CD4-positive, alpha-beta T cell (primary cell): ENCODE results near the gene GRIA4. TPM values are rescaled to one million over a fixed set of nuclear protein-coding genes. Genes with fewer than 3 reads are reported as not detected.

Experiments
- ATAC-seq: fragments of 200-7000 bp; cut with Tn5 transposase; one replicate; pipeline ENCODE4 v1.10.0; 2022; ENCODE audit warnings: mild to moderate bottlenecking; ENCODE audit not compliant: poor library complexity
- CTCF ChIA-PET: fragments of 350-600 bp; sonication (Branson Sonifier 250); formaldehyde crosslinking; loops from one replicate; lab custom pipeline; 2021; ENCODE audit warnings: antibody characterized with exemption, inconsistent platforms; lab: Charles Lee
- POLR2A ChIA-PET: fragments of 350-600 bp; sonication (Branson Sonifier 250); formaldehyde crosslinking; loops from one replicate; lab custom pipeline; 2021; ENCODE audit warnings: antibody characterized with exemption, inconsistent platforms; lab: Charles Lee
- DNase-seq, 14 experiments: peaks; one replicate each; pipeline ENCODE4 v3.0.0-alpha.2; 2013 to 2020; ENCODE audit warnings: mixed read lengths in 2 of 14
- H3K27ac ChIP-seq, 2 donors: one replicate each; pipeline versions ENCODE4 v1.5.1 to v1.7.0; 2013; ENCODE audit warnings: low read length in 2 of 2, low read depth in 1 of 2, mild to moderate bottlenecking in 1 of 2
- H3K27me3 ChIP-seq, 2 experiments: 1 replicate in 1 of 2; 2 replicates in 1 of 2; pipeline versions ENCODE4 v1.6.1 to v1.7.0; 2013; ENCODE audit warnings: low read length in 2 of 2, control low read depth in 1 of 2, mild to moderate bottlenecking in 1 of 2, moderate library complexity in 1 of 2; ENCODE audit not compliant: insufficient read depth in 2 of 2, control insufficient read depth in 1 of 2
- H3K36me3 ChIP-seq: one replicate; pipeline ENCODE4 v1.6.1; 2013; ENCODE audit warnings: low read length, control low read depth; ENCODE audit not compliant: insufficient read depth
- H3K4me1 ChIP-seq: one replicate; pipeline ENCODE4 v1.6.1; 2013; ENCODE audit warnings: low read length, control low read depth; ENCODE audit not compliant: insufficient read depth
- H3K4me3 ChIP-seq: one replicate; pipeline ENCODE4 v1.5.1; 2013; ENCODE audit warnings: mild to moderate bottlenecking, low read length, moderate library complexity
- H3K9me3 ChIP-seq, 2 experiments: 1 replicate in 1 of 2; 2 replicates in 1 of 2; pipeline versions ENCODE4 v1.6.1 to v1.7.0; 2013; ENCODE audit warnings: low read length in 2 of 2, mild to moderate bottlenecking in 2 of 2, control low read depth in 1 of 2, moderate library complexity in 1 of 2; ENCODE audit not compliant: control insufficient read depth in 1 of 2, insufficient read depth in 1 of 2
- H3K27ac Mint-ChIP-seq: one replicate; pipeline ENCODE4 v1.8.0; 2020; ENCODE audit warnings: mixed read lengths
- H3K27me3 Mint-ChIP-seq: one replicate; pipeline ENCODE4 v1.8.0; 2021; ENCODE audit warnings: mixed read lengths
- H3K36me3 Mint-ChIP-seq: one replicate; pipeline ENCODE4 v1.8.0; 2021; ENCODE audit warnings: low read depth, mixed read lengths
- H3K4me1 Mint-ChIP-seq: one replicate; pipeline ENCODE4 v1.8.0; 2021; ENCODE audit warnings: low read depth, mixed read lengths
- H3K4me3 Mint-ChIP-seq: one replicate; pipeline ENCODE4 v1.8.0; 2020; ENCODE audit warnings: mild to moderate bottlenecking, mixed read lengths
- H3K9me3 Mint-ChIP-seq: one replicate; pipeline ENCODE4 v1.8.0; 2020; ENCODE audit warnings: mixed read lengths
- intact Hi-C, 2 experiments: fragments of 100-400 bp; cut with DNase I in 1 of 2; cut with micrococcal nuclease in 1 of 2; formaldehyde crosslinking; loops; one replicate each; pipeline versions ENCODE4 v1.15.1 to v1.9.0; 2023 to 2025; cut with DNase I, micrococcal nuclease
- total RNA-seq, 174 experiments: library from RNA in 2 of 174; stranded (reverse) in 2 of 174; gene quantifications; one replicate each; pipeline ENCODE4 v1.2.3 and lab custom pipeline; 2021 to 2026
- TF ChIP-seq, protein P1 (sequence below): fragments of 200-600 bp; IDR thresholded peaks from one replicate; pipeline ENCODE4 v1.8.0; 2022; ENCODE audit warnings: antibody characterized with exemption, mild to moderate bottlenecking

GRIA4 gene
- total RNA-seq, 2 experiments from 2014 or later = not detected

DNA sequence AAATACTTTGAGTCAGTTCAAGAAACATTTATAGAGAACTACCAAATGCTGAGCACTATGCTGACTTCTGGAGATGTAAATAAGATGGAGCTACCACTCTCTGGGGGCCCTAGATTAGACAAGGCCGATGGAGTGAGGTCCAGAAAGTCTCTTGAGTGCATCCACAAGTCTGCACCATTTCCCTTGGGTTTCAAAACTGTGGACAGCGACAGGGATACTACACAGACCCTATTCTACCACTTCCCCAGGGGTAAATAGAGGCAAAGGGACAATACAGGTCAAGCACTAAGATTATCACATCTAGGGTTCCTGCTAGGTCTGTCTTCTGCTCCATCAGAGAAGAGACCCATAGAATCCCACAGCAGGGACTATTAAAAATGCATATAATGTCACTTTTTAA lies 183.2 kb downstream of the GRIA4 start:
- TF ChIP-seq, protein P1, sequence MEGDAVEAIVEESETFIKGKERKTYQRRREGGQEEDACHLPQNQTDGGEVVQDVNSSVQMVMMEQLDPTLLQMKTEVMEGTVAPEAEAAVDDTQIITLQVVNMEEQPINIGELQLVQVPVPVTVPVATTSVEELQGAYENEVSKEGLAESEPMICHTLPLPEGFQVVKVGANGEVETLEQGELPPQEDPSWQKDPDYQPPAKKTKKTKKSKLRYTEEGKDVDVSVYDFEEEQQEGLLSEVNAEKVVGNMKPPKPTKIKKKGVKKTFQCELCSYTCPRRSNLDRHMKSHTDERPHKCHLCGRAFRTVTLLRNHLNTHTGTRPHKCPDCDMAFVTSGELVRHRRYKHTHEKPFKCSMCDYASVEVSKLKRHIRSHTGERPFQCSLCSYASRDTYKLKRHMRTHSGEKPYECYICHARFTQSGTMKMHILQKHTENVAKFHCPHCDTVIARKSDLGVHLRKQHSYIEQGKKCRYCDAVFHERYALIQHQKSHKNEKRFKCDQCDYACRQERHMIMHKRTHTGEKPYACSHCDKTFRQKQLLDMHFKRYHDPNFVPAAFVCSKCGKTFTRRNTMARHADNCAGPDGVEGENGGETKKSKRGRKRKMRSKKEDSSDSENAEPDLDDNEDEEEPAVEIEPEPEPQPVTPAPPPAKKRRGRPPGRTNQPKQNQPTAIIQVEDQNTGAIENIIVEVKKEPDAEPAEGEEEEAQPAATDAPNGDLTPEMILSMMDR = no peak
- Histone ChIP-seq H3K27ac (no peak overlapping the region), H3K9me3 (no peaks in the 10 kb centered on the region), H3K36me3 (no peaks in the 10 kb centered on the region), H3K4me3 (no peak overlapping the region), H3K27me3 (no peaks in the 10 kb centered on the region), H3K4me1 (no peaks in the 10 kb centered on the region)
- intact Hi-C loops = no loop called here
- Mint-ChIP-seq H3K9me3 (no peaks in the 10 kb centered on the region), H3K4me1 (no peaks in the 10 kb centered on the region), H3K27ac (no peak overlapping the region), H3K27me3 (no peaks in the 10 kb centered on the region), H3K36me3 (no peaks in the 10 kb centered on the region), H3K4me3 (no peak overlapping the region)
- ChIA-PET POLR2A (no interaction called here), CTCF (no interaction called here)
- DNase-seq (no peak), ATAC-seq (no peak)

DNA sequence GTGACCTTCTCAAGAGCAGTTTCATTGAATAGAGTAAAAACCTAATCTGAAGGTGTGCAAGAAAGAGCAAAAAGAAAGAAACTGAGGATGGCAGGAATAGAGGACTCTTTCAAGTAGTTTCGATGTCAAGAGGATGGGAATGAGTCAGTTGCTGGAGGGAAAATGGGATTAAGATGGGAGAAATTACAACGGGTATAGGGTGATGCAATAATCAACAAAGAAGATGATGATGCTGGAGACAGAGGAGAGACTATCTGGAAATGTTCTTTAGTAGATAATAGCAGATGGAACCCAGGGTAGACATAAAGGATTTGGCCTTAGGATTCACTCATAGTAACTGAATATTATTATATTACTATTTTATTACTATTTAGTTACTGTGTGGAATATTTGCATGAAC lies 189.4 kb downstream of the GRIA4 start:
- no peak overlapping the region for H3K4me3 Mint-ChIP-seq
- intact Hi-C loops = no loop called here
- H3K9me3 Mint-ChIP-seq = no peaks in the 10 kb centered on the region
- no peaks in the 10 kb centered on the region for H3K27me3 ChIP-seq
- H3K27ac Mint-ChIP-seq = no peak overlapping the region
- ChIA-PET CTCF (no interaction called here), POLR2A (no interaction called here)
- ATAC-seq = no peak
- H3K9me3 ChIP-seq = no peaks in the 10 kb centered on the region
- no peak for DNase-seq
- no peak overlapping the region for H3K4me3 ChIP-seq
- H3K4me1 ChIP-seq = no peaks in the 10 kb centered on the region
- no peaks in the 10 kb centered on the region for H3K27me3 Mint-ChIP-seq
- H3K4me1 Mint-ChIP-seq = no peaks in the 10 kb centered on the region
- H3K36me3 Mint-ChIP-seq = no peaks in the 10 kb centered on the region
- no peaks in the 10 kb centered on the region for H3K36me3 ChIP-seq
- TF ChIP-seq, protein P1 = no peak
- H3K27ac ChIP-seq = no peak overlapping the region

DNA sequence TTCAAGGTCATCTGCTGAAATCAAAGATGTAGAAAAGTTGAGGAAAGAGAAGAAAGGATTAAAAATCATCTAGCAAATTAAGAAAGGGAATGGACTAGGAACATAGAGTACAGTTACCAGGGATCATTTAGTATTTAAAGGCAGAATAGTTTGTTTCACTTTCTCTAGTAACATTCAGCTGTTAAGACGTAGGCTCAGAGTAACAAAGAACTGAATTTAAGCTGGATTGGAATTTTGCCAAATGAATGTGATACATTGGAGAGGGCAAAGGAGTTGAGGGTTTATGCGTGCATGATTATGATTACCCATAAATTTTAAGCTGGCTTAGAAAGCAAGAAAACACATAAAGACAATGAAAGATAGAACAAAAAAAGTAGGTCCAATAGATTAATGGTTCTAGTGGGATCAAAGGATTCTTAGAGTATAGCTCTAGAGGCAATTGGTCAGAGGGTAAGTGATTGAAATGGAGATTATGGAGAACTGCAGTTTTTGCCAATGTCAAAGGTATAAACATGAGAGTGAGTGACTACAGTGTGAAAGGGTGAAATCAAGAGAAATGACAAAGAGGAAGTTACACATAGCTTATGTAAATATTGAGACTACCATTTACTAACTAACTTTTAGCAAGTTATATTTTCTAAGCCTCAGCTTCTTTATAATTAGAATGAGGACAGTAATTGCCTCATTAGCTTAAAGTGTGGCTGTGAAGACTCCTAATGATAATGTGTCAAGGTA lies 190.0 kb downstream of the GRIA4 start:
- no peak overlapping the region for H3K27ac Mint-ChIP-seq
- Histone ChIP-seq H3K4me3 (no peak overlapping the region), H3K36me3 (no peaks in the 10 kb centered on the region), H3K9me3 (no peaks in the 10 kb centered on the region), H3K27me3 (no peaks in the 10 kb centered on the region), H3K27ac (no peak overlapping the region), H3K4me1 (no peaks in the 10 kb centered on the region)
- no peaks in the 10 kb centered on the region for H3K36me3 Mint-ChIP-seq
- no peaks in the 10 kb centered on the region for H3K27me3 Mint-ChIP-seq
- no peaks in the 10 kb centered on the region for H3K9me3 Mint-ChIP-seq
- intact Hi-C loops = no loop called here
- ChIA-PET CTCF (no interaction called here), POLR2A (no interaction called here)
- no peak overlapping the region for H3K4me3 Mint-ChIP-seq
- DNase-seq (no peak), ATAC-seq (no peak)
- TF ChIP-seq, protein P1 = no peak
- no peaks in the 10 kb centered on the region for H3K4me1 Mint-ChIP-seq
